ENCODE data around the gene TSPAN9. TPM values are rescaled to one million over a fixed set of nuclear protein-coding genes. Genes with fewer than 3 reads are reported as not detected.

The TSPAN9 gene
- total and polyA plus RNA-seq, 4 donors = 23.0 to 72.3 (median 33.9) TPM

DNA sequence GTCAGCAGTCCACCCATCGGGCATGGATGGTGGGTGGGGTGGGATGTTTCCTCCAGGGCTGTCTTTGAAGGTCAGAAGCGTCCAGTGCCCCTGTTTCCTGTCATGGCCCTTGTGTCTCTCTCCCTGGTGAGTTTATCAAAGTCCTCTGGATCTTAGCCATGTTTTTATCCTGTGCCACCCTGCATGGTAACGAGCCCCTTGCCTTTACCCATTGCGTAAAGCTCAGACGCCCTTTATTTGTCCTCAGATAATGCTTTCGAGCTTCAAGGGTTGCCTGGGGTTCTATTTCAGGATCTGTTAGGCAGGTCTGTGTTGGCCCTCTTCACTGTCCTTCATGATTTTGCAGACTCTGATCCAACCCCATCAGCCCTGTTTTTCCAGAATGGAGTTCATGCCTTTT lies 172.9 kb downstream of the TSPAN9 start:
- no peak overlapping the region for H3K4me3 ChIP-seq
- no peak for DNase-seq
- H3K27me3 ChIP-seq (ENCODE audit: control insufficient read depth in 3 of 3, insufficient read depth in 3 of 3, low read length in 2 of 3) = no peaks in the 10 kb centered on the region
- TF ChIP-seq, protein P1, sequence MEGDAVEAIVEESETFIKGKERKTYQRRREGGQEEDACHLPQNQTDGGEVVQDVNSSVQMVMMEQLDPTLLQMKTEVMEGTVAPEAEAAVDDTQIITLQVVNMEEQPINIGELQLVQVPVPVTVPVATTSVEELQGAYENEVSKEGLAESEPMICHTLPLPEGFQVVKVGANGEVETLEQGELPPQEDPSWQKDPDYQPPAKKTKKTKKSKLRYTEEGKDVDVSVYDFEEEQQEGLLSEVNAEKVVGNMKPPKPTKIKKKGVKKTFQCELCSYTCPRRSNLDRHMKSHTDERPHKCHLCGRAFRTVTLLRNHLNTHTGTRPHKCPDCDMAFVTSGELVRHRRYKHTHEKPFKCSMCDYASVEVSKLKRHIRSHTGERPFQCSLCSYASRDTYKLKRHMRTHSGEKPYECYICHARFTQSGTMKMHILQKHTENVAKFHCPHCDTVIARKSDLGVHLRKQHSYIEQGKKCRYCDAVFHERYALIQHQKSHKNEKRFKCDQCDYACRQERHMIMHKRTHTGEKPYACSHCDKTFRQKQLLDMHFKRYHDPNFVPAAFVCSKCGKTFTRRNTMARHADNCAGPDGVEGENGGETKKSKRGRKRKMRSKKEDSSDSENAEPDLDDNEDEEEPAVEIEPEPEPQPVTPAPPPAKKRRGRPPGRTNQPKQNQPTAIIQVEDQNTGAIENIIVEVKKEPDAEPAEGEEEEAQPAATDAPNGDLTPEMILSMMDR (IDR thresholded peaks at IDR 0.05; ENCODE audit: control extremely low read depth, extremely low read depth) = no peak
- no peaks in the 10 kb centered on the region for H3K9me3 ChIP-seq (ENCODE audit: control insufficient read depth in 4 of 4, insufficient read depth in 3 of 4, low read length in 3 of 4)
- no peaks in the 10 kb centered on the region for H3K36me3 ChIP-seq (ENCODE audit: control insufficient read depth in 4 of 4, insufficient read depth in 4 of 4, low read length in 4 of 4)
- no peak for ATAC-seq (ENCODE audit: insufficient read depth, low FRiP score)
- H3K4me1 ChIP-seq (ENCODE audit: control insufficient read depth in 5 of 5, insufficient read depth in 5 of 5, low read length in 5 of 5) = peaks cover 8 to 55% (median 26%) of the 10 kb centered on the region in 5 donors
- 64 to 80% methylated on average over 6 of the region's 6 CpGs for WGBS, 2 donors
- H3K9ac ChIP-seq (ENCODE audit: insufficient read depth in 1 of 2, low read length in 2 of 2) = no peak overlapping the region
- H3K27ac ChIP-seq (ENCODE audit: low read depth in 1 of 2, low read length in 1 of 2) = peak overlapping the region in 1 of 2 donors; percentile 90

DNA sequence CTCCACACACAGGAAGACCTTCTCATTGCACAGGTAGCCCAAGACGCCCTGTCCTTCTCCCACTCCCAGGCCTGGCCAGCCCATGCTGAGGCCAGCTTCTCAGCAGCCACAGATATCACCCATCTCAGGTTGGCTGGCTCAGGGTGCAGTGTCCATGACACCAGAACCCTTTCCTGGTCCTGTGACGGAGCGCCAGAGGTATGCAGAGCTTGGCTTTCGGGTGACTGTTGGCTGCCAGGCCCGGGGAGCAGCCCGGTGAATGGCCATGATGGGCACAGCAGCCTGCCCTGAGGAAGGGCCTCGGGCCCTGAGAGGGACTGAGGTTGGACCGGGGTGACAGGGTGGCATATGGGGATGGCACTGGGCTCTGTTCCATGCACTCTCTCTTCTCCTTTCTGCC lies 173.4 kb downstream of the TSPAN9 start:
- ATAC-seq (ENCODE audit: insufficient read depth, low FRiP score) = no peak
- Histone ChIP-seq H3K4me1 (ENCODE audit: control insufficient read depth in 5 of 5, insufficient read depth in 5 of 5, low read length in 5 of 5) (peaks cover 11 to 55% (median 28%) of the 10 kb centered on the region in 5 donors), H3K27me3 (ENCODE audit: control insufficient read depth in 3 of 3, insufficient read depth in 3 of 3, low read length in 2 of 3) (no peaks in the 10 kb centered on the region), H3K36me3 (ENCODE audit: control insufficient read depth in 4 of 4, insufficient read depth in 4 of 4, low read length in 4 of 4) (no peaks in the 10 kb centered on the region), H3K4me3 (no peak overlapping the region), H3K9ac (ENCODE audit: insufficient read depth in 1 of 2, low read length in 2 of 2) (no peak overlapping the region), H3K9me3 (ENCODE audit: control insufficient read depth in 4 of 4, insufficient read depth in 3 of 4, low read length in 3 of 4) (no peaks in the 10 kb centered on the region), H3K27ac (ENCODE audit: low read depth in 1 of 2, low read length in 1 of 2) (peak overlapping the region in 1 of 2 donors; percentile 90)
- no peak for DNase-seq
- TF ChIP-seq, protein P1 (IDR thresholded peaks at IDR 0.05; ENCODE audit: control extremely low read depth, extremely low read depth) = no peak
- WGBS, 2 donors = 86 to 87% methylated on average over 8 of the region's 8 CpGs

DNA sequence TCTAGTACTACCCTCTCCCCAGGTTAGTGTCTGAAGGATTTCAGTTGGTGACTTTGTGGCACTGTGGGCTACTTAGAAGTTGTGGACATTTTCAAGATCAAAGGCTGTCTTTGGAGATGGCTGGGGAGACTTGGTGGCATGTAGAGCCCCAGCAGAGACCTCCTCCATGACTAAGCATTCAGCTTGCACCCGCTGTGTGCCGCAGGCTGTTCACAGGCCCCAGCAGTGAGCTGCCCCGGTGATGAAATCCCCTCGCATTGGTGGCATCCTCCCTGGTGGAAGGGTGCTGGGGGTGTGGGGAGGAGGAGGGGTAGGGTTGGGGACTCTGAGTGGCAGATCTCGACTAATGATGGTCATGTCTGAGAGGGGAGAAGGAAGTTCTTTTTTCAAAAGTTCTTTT lies 173.9 kb downstream of the TSPAN9 start:
- WGBS, 2 donors = 37 to 72% methylated on average over 5 of the region's 5 CpGs
- no peak overlapping the region for H3K9ac ChIP-seq (ENCODE audit: insufficient read depth in 1 of 2, low read length in 2 of 2)

More for the DNA sequence above, 173.9 kb downstream of the TSPAN9 start:
- no peak overlapping the region for H3K4me3 ChIP-seq
- DNase-seq (no peak), ATAC-seq (ENCODE audit: insufficient read depth, low FRiP score) (no peak)
- TF ChIP-seq, protein P1 (IDR thresholded peaks at IDR 0.05; ENCODE audit: control extremely low read depth, extremely low read depth) = no peak
- no peaks in the 10 kb centered on the region for H3K36me3 ChIP-seq (ENCODE audit: control insufficient read depth in 4 of 4, insufficient read depth in 4 of 4, low read length in 4 of 4)
- peak overlapping the region in 1 of 2 donors; percentile 90 for H3K27ac ChIP-seq (ENCODE audit: low read depth in 1 of 2, low read length in 1 of 2)
- H3K9me3 ChIP-seq (ENCODE audit: control insufficient read depth in 4 of 4, insufficient read depth in 3 of 4, low read length in 3 of 4) = no peaks in the 10 kb centered on the region
- no peaks in the 10 kb centered on the region for H3K27me3 ChIP-seq (ENCODE audit: control insufficient read depth in 3 of 3, insufficient read depth in 3 of 3, low read length in 2 of 3)
- peaks cover 13 to 54% (median 30%) of the 10 kb centered on the region in 5 donors for H3K4me1 ChIP-seq (ENCODE audit: control insufficient read depth in 5 of 5, insufficient read depth in 5 of 5, low read length in 5 of 5)
